ENCODE measurements around the gene PARVG.

Gene PARVG

GRCh38 chr22:44248926-44249325 lies 68.2 kb downstream of the PARVG start:
- H3K4me3 ChIP-seq (ENCODE audit: low read length): no peak overlapping the region
- no peak for TF ChIP-seq ZNF274 (IDR thresholded peaks at IDR 0.05; ENCODE audit: low read depth, low read length)

- TF ChIP-seq ZNF274 (IDR thresholded peaks at IDR 0.05; ENCODE audit: low read depth, low read length): no peak
- no peak overlapping the region for H3K4me3 ChIP-seq (ENCODE audit: low read length)
Observed at GRCh38 chr22:44249376-44250147, 68.8 kb downstream of the PARVG start.

DNA sequence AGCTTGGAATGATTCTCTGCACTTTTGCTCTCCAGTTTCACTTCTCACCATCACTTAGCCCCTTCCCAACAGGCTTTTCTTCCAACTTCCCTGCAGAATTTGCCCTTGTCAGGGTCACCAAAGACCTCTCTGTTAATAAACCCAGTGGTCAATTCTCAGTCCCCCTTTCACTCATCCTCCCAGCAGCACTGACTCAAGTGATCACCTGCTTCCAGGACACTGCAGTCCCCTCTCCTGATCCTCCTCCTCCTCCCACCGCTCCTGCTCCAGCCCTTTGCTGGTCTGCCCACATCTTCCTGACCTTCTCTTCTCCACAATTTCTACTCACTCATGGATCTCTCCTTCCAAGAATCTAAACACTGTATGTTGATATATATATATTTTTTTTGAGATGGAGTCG lies 74.1 kb downstream of the PARVG start:
- H3K4me3 ChIP-seq (ENCODE audit: low read length): no peak overlapping the region
- no peak for TF ChIP-seq ZNF274 (IDR thresholded peaks at IDR 0.05; ENCODE audit: low read depth, low read length)

- H3K4me3 ChIP-seq (ENCODE audit: low read length): no peak overlapping the region
- TF ChIP-seq ZNF274 (IDR thresholded peaks at IDR 0.05; ENCODE audit: low read depth, low read length): no peak
Observed at GRCh38 chr22:44256085-44256484, 75.4 kb downstream of the PARVG start.

DNA sequence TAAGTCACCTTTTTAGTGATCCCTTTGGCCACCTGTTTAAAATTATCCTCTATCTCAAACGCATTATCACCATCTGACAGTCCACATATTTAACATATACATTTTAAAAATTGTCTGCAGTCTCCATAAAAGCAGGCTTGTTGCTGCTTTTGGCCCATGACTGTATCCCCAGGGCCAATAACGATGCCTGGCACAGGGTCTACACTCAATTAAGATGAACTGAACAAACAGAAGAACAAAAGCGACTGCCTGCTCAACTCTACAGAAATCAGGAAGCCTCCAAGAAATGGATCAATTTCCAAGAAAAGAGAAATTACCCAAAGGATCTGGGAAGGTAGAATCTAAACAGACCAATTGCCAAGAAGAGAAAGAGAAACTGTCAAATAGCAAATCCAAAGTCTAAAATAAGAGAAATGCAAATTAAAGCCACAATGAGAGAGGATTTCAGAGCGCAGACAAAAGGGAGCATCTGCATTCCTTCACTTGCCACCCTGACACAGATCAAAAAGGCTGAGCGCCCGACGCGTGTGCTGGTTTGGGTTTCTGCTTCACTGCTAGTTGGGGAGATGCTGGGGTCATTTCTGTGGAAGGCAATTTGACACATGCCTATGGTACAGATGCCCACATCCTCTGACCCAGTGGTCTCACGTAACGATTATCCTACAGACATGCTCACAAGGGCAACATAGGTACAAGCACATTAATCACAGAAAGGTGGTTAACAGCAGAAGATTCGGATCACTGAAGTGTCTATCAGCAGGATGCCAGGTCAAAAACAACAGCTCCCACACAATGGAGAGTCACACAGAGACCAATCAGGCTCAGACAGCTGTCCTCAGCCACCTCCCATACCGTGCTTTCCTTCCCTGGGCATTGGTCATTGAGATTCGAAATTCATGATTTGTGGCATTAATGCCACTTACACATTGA lies 76.1 kb downstream of the PARVG start:
- TF ChIP-seq ZNF274 (IDR thresholded peaks at IDR 0.05; ENCODE audit: low read depth, low read length): no peak
- H3K4me3 ChIP-seq (ENCODE audit: low read length): no peak overlapping the region
